GM21381 (cell line): ENCODE results near the gene CST2.
"Not testable (repeated sequence)": the region's sequence is repeated elsewhere in the genome, so short reads cannot be mapped to it uniquely, and the experiment has no call there.

Source experiments
- ATAC-seq: cut with Tn5 transposase; IDR thresholded peaks from one replicate; pipeline ENCODE4 v1.9.1; 2021; ENCODE audit warnings: mild to moderate bottlenecking, moderate library complexity; ENCODE audit not compliant: unreplicated experiment

The CST2 gene

GRCh38 chr20:23811559-23811958 lies 15.0 kb downstream of the CST2 start:
- not testable (repeated sequence) for ATAC-seq

DNA sequence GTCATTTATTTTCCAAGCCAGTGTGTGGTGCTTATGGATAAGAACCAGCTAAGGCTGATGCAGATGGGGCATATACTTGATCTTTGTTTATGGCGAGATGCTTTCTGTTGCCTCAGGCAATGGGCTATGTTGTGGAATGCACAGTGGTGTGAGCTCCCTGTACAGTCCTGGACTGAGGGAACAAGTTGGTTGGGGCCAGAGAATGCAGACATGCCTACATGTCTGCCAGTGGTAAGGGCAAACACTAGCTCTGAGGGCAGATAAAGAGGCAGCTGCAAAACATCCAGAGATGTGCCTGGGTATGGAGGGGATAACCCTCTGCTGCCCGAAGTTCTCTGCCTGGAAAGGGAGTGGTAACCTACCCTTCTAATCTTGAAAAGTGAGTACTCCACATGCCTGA lies 16.2 kb downstream of the CST2 start:
- not testable (repeated sequence) for ATAC-seq

- no peak for ATAC-seq
These were observed 25.7 kb downstream of the CST2 start for GRCh38 chr20:23800865-23801264.

DNA sequence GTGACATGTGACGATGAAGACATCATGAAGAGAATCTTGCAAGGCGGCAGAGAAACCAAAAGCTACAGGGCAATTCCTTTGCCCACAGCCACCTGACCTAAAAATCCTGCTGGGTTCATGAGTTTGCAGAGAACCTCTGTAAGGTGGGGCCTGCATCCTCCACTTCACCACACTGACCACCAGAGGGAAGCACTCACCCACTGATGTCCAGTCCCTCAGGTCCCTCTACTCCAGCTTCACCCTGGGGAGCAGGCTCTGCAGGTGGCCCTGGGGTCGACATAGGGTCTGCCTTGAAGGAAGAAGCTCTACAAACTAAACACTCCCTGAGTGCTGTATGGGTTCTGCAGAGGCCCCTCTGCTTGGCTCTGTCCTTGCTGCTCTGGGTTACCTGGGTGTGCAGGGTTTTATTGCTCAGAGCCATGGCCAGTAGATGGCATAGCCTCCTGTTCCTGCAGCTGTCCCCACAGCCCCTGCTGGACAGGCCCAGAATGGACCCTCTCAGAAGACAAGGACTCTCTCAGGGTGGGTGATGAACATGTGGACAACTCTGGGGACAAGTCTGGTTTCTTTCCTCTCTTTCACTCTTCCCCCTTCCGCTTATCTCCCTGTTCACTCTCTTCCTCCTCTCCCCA lies 27.2 kb downstream of the CST2 start:
- peak; percentile 77 for ATAC-seq

DNA sequence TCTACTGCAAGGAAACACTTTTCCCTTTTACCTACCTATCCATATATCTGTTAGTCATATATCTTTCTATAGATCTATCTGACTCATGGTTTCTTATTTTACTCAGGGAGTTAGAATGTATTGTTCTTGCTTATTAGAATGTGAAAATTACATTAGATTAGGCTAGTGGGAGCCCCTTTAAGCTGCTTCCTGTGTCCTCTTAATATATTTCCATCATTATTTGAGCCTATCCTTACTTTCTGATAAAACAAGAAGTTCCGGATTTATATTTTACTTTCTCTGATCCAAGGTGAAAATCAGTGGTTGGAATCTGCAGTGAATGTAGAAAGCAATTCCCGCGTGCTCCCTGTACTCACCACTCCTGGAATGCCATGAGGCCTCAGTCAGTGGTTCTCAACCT lies 31.0 kb downstream of the CST2 start:
- ATAC-seq: no peak

- ATAC-seq: no peak
These were observed 31.7 kb downstream of the CST2 start for GRCh38 chr20:23794841-23795240.

GRCh38 chr20:23794065-23794464 lies 32.5 kb downstream of the CST2 start:
- no peak for ATAC-seq

DNA sequence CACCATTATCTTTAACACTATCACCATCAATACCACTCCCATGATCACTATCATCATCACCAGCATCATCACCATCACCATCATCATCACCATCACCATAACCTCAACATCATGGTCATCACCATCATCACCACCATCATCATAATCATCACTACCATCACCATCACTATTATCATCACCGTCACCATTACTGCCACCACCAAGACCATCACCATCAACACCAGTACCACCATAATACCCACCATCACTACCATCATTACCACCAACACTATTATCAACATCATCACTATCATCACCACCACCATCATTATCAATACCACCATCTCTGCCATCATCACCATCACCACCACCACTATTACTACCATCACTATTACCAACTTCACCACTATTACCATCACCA lies 43.1 kb downstream of the CST2 start:
- no peak for ATAC-seq

- no peak for ATAC-seq
These were observed 44.1 kb downstream of the CST2 start for GRCh38 chr20:23782366-23782983.

GRCh38 chr20:23778676-23779075 lies 47.9 kb downstream of the CST2 start:
- not testable (repeated sequence) for ATAC-seq

- ATAC-seq: not testable (repeated sequence)
These were observed 49.1 kb downstream of the CST2 start for GRCh38 chr20:23777380-23777779.

DNA sequence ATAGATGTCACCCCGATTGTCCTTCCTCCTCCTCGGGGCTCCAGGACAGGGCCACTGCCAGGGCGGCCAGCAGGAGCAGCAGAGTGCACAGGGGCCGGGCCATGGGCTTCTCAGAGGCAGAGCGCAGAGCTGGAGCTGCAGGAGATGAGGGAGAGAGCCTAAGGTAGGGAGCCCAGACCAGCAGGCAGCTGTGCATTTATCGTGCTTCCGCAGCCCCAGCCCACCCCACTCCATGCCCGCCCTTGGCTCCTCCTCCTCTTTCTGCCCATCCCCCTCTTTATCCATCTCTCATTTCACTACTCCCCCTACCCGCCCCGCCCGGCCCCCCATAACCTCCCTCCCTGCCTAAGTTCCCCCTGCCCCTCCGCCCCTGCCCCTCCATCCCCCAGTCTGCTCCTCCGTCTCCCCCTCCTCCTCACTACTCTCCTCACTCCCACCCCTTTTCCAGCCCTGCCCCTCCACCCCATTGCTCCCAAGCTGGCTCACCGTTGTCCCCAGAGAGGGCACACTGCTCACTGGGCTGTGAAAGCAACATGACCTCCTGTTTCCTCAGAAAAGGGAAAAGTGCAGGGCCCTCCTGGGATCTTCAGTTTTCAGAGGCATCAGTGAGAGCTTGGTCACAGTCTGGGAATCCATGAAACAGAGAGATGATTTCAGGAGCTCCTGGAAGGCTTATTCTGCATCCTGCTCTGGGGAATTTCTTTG lies 50.3 kb downstream of the CST2 start:
- no peak for ATAC-seq

DNA sequence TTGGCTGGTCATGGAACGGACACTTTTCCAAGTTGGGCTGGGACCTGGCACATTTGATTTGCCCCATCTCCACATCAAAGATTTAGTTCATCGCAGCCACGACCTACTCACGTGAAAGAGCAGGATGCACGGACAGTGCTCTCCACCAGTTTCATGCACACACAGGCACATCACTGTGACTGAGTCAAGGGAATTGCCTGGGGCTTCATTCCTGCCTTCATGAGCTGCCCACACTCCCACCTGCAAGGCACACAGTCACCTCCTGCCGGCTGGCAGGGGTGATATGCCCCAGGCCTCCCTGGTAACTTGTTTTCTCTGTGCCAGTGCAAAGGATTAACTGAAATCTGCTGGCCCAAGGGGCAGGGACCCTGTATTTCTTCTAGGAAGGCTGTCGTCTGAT lies 52.4 kb downstream of the CST2 start:
- no peak for ATAC-seq
